HG02840 (cell line): Measurements from ENCODE around the gene HMCN2.
"Not testable (repeated sequence)": the region's sequence is repeated elsewhere in the genome, so short reads cannot be mapped to it uniquely, and the experiment has no call there.

Source experiments
- ATAC-seq: cut with Tn5 transposase; IDR thresholded peaks from one replicate; pipeline ENCODE4 v1.9.1; 2021; ENCODE audit warnings: mild to moderate bottlenecking, moderate library complexity, moderate number of reproducible peaks; ENCODE audit not compliant: unreplicated experiment, low FRiP score

HMCN2 gene

GRCh38 chr9:130425741-130426466, 160.3 kb downstream of the HMCN2 start:
- ATAC-seq, result no peak

- no peak for ATAC-seq
These were observed 160.9 kb downstream of the HMCN2 start for GRCh38 chr9:130426467-130426773.

GRCh38 chr9:130426883-130427282, 161.3 kb downstream of the HMCN2 start:
- no peak for ATAC-seq

- ATAC-seq, result no peak
These were observed 161.8 kb downstream of the HMCN2 start for GRCh38 chr9:130427326-130427725.

GRCh38 chr9:130428086-130428665, 162.6 kb downstream of the HMCN2 start:
- no peak for ATAC-seq

- ATAC-seq, result no peak
These were observed 163.8 kb downstream of the HMCN2 start for GRCh38 chr9:130429381-130429780.

- no peak for ATAC-seq
These were observed 164.3 kb downstream of the HMCN2 start for GRCh38 chr9:130429831-130430230.

GRCh38 chr9:130430232-130430631, 164.7 kb downstream of the HMCN2 start:
- ATAC-seq, result no peak

- no peak for ATAC-seq
These were observed 165.4 kb downstream of the HMCN2 start for GRCh38 chr9:130430734-130431535.

GRCh38 chr9:130431536-130432303, 166.2 kb downstream of the HMCN2 start:
- ATAC-seq, result no peak

- no peak for ATAC-seq
These were observed 166.8 kb downstream of the HMCN2 start for GRCh38 chr9:130432362-130432761.

GRCh38 chr9:130432796-130433167, 167.2 kb downstream of the HMCN2 start:
- ATAC-seq, result no peak

- ATAC-seq, result no peak
These were observed 167.8 kb downstream of the HMCN2 start for GRCh38 chr9:130433168-130433946.

GRCh38 chr9:130433947-130434262, 168.3 kb downstream of the HMCN2 start:
- ATAC-seq, result no peak

- ATAC-seq, result not testable (repeated sequence)
These were observed 169.1 kb downstream of the HMCN2 start for GRCh38 chr9:130434656-130435055.

GRCh38 chr9:130437011-130437789, 171.6 kb downstream of the HMCN2 start:
- ATAC-seq, result no peak

- ATAC-seq, result no peak
These were observed 172.9 kb downstream of the HMCN2 start for GRCh38 chr9:130438382-130438981.

GRCh38 chr9:130441031-130441430, 175.5 kb downstream of the HMCN2 start:
- no peak for ATAC-seq

GRCh38 chr9:130442746-130443455, 177.3 kb downstream of the HMCN2 start:
- ATAC-seq, result no peak
